ENCODE results near the gene PLCB4.

- TF ChIP-seq POLR2A (IDR thresholded peaks at IDR 0.05; ENCODE audit: low read depth, low read length): no peak
- no peak for TF ChIP-seq POLR2AphosphoS5 (IDR thresholded peaks at IDR 0.05; ENCODE audit: low read depth, low read length)
Observed at GRCh38 chr20:9311132-9311531, 242.2 kb downstream of the PLCB4 start.
